ENCODE data around the gene IRAK1BP1. TPM values are rescaled to one million over a fixed set of nuclear protein-coding genes. Genes with fewer than 3 reads are reported as not detected.

Gene IRAK1BP1
- total and polyA plus RNA-seq, 3 donors from 2014 or later: 10.8 to 16.1 (median 16.0) TPM

DNA sequence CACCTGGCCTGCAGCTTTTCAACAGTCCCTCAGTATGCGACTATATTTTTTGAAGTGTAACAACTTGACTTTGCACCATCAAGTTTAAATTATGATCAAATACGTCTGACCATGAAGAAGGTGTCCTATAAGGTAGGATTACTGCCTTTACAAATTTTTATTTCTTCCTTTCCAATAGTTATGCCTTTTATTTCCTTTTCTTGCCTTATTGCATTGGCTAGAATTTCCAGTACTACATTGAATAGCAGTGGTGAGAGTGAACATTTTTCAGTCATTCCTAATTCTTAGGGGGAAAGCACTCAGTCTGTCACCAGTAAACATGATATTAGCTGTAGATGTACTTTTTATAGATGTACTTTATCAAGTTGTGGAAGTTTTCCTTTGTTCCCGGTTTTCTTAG, 81.4 kb downstream of the IRAK1BP1 start:
- H3K9me3 ChIP-seq: no peaks in the 10 kb centered on the region
- DNase-seq: no peak
- H3K4me1 ChIP-seq: no peaks in the 10 kb centered on the region
- WGBS, 2 donors: 94 to 99% methylated on average over 3 of the region's 3 CpGs
- no peaks in the 10 kb centered on the region for H3K36me3 ChIP-seq (ENCODE audit: low read depth, missing control alignments)
- no peak overlapping the region for H3K4me3 ChIP-seq
- H3K27me3 ChIP-seq: no peaks in the 10 kb centered on the region
- no peak overlapping the region for H3K27ac ChIP-seq
- TF ChIP-seq, protein P1, sequence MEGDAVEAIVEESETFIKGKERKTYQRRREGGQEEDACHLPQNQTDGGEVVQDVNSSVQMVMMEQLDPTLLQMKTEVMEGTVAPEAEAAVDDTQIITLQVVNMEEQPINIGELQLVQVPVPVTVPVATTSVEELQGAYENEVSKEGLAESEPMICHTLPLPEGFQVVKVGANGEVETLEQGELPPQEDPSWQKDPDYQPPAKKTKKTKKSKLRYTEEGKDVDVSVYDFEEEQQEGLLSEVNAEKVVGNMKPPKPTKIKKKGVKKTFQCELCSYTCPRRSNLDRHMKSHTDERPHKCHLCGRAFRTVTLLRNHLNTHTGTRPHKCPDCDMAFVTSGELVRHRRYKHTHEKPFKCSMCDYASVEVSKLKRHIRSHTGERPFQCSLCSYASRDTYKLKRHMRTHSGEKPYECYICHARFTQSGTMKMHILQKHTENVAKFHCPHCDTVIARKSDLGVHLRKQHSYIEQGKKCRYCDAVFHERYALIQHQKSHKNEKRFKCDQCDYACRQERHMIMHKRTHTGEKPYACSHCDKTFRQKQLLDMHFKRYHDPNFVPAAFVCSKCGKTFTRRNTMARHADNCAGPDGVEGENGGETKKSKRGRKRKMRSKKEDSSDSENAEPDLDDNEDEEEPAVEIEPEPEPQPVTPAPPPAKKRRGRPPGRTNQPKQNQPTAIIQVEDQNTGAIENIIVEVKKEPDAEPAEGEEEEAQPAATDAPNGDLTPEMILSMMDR (IDR thresholded peaks at IDR 0.05): no peak
- TF ChIP-seq POLR2A (IDR thresholded peaks at IDR 0.05): no peak
- intact Hi-C loops (cut with DNase I; ENCODE audit: low total_unique reads): no loop called here

DNA sequence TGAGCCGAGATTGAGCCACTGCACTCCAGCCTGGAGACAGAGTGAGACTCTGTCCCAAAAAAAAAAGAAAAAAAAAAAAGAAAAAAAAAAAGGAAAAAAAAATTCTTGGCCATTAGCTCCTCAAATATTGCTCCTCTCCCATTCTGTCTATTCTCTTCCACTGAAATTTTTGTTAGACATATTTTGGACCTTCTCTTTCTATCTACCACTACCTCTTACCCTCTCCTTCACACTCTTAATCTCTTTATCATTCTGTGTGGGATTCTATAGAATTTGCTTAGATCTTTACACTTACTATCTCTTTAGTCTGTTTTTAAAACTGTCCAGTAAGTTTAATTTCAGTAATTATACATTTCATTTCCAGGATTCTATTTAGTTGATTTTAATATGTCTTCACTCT, 85.0 kb downstream of the IRAK1BP1 start:
- H3K4me3 ChIP-seq: no peak overlapping the region
- no peak for TF ChIP-seq POLR2A (IDR thresholded peaks at IDR 0.05)
- TF ChIP-seq, protein P1 (IDR thresholded peaks at IDR 0.05): no peak
- 87 to 96% methylated on average over 1 of the region's 1 CpG for WGBS, 2 donors
- no peak overlapping the region for H3K27ac ChIP-seq
- no peaks in the 10 kb centered on the region for H3K27me3 ChIP-seq
- no peaks in the 10 kb centered on the region for H3K4me1 ChIP-seq
- intact Hi-C loops (cut with DNase I; ENCODE audit: low total_unique reads): no loop called here
- no peaks in the 10 kb centered on the region for H3K9me3 ChIP-seq
- H3K36me3 ChIP-seq (ENCODE audit: low read depth, missing control alignments): no peaks in the 10 kb centered on the region
- no peak for DNase-seq

Other genes with a start within 250 kb of the IRAK1BP1 start
- gene PHIP, start 210.7 kb downstream of the IRAK1BP1 start, total RNA-seq: 10 to 100 TPM; 43.5 to 43.9 TPM
- gene PHIP, start 210.7 kb downstream of the IRAK1BP1 start, polyA plus RNA-seq (ENCODE audit: insufficient read depth, low read depth, low replicate concordance): 9.0 TPM

Measured in testis (tissue), 3 donors.